Measurements from ENCODE around the gene PACSIN2.

DNA sequence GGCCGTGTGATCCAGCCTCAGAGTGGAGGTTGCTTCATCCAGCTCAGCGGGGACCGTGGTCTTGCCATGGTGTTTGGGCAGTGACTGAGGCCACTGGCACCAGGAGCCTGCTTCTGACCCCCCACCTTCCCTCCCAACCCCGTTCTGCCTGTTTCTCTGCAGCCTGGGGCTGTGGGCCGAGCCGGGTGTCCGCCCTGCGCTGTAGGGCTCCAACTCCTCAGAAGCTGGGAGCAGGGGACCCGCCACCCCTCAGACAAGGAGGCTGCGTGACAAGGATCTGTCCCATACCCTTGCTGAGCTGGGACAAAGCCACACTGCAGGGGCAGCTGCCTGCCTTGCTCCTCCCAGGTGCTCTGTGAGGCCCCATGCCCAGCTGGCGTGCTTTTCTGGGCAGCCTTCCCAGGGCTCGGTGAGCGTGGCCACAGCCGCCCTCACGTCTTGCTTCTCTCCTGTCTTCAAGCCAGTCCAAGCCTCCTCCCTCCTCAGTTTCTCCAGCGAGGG lies 146.1 kb downstream of the PACSIN2 start:
- TF ChIP-seq, protein P1, sequence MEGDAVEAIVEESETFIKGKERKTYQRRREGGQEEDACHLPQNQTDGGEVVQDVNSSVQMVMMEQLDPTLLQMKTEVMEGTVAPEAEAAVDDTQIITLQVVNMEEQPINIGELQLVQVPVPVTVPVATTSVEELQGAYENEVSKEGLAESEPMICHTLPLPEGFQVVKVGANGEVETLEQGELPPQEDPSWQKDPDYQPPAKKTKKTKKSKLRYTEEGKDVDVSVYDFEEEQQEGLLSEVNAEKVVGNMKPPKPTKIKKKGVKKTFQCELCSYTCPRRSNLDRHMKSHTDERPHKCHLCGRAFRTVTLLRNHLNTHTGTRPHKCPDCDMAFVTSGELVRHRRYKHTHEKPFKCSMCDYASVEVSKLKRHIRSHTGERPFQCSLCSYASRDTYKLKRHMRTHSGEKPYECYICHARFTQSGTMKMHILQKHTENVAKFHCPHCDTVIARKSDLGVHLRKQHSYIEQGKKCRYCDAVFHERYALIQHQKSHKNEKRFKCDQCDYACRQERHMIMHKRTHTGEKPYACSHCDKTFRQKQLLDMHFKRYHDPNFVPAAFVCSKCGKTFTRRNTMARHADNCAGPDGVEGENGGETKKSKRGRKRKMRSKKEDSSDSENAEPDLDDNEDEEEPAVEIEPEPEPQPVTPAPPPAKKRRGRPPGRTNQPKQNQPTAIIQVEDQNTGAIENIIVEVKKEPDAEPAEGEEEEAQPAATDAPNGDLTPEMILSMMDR (IDR thresholded peaks at IDR 0.05) = no peak
- TF ChIP-seq POLR2A (IDR thresholded peaks at IDR 0.05) (peak; percentile 12), POLR2AphosphoS5 (IDR thresholded peaks at IDR 0.05) (peak; percentile 85)
